Neural cell (in vitro differentiated cells): ENCODE results near the gene MPEG1. TPM values are rescaled to one million over a fixed set of nuclear protein-coding genes. Genes with fewer than 3 reads are reported as not detected.

Experiments used
- H2AFZ ChIP-seq: fragments of 200-600, 300-800 bp; sonication (generic), shearing (Covaris generic); 2 replicates; pipeline ENCODE4 v1.6.0; 2014; ENCODE audit warnings: low read depth, mild to moderate bottlenecking, antibody characterized with exemption, low read length, moderate library complexity
- H3F3A ChIP-seq: fragments of 200-600 bp; shearing (Covaris generic); 2 replicates; pipeline ENCODE4 v1.6.1; 2016; ENCODE audit warnings: mild to moderate bottlenecking, moderate library complexity, mixed read lengths, antibody characterized with exemption, low read length; ENCODE audit not compliant: insufficient read depth, poor library complexity, severe bottlenecking
- H3K27ac ChIP-seq: fragments of 200-600, 300-800 bp; sonication (generic), shearing (Covaris generic); 2 replicates; pipeline ENCODE4 v1.5.1; 2014; ENCODE audit warnings: mild to moderate bottlenecking, low read length, moderate library complexity
- H3K27me3 ChIP-seq: fragments of 300-800, 200-600 bp; sonication (generic), shearing (Covaris generic); 2 replicates; pipeline ENCODE4 v1.6.0; 2014; ENCODE audit warnings: mild to moderate bottlenecking, low read depth, low read length, moderate library complexity; ENCODE audit not compliant: insufficient read depth
- H3K36me3 ChIP-seq: fragments of 300-800, 200-600 bp; sonication (generic), shearing (Covaris generic); 2 replicates; pipeline ENCODE4 v1.5.1; 2014; ENCODE audit warnings: mild to moderate bottlenecking, antibody characterized with exemption, low read length, moderate library complexity; ENCODE audit not compliant: insufficient read depth
- H3K4me2 ChIP-seq: fragments of 300-800, 200-600 bp; sonication (generic), shearing (Covaris generic); 2 replicates; pipeline ENCODE4 v1.6.0; 2014; ENCODE audit warnings: mild to moderate bottlenecking, low read length
- H3K4me3 ChIP-seq: fragments of 300-800, 200-600 bp; sonication (generic), shearing (Covaris generic); 2 replicates; pipeline ENCODE4 v1.5.1; 2014; ENCODE audit warnings: mild to moderate bottlenecking, low read length, moderate library complexity
- H3K79me2 ChIP-seq: fragments of 200-600 bp; shearing (Covaris generic); replicated peaks from 2 replicates; pipeline ENCODE4 v1.6.0; 2014; ENCODE audit warnings: mild to moderate bottlenecking, low read length, moderate library complexity; ENCODE audit not compliant: insufficient read depth
- H3K9ac ChIP-seq: fragments of 300-800, 200-600 bp; sonication (generic), shearing (Covaris generic); 2 replicates; pipeline ENCODE4 v1.6.1; 2016; ENCODE audit warnings: mild to moderate bottlenecking, low read length, mixed read lengths
- H3K9me2 ChIP-seq: fragments of 200-600 bp; shearing (Covaris generic); 2 replicates; pipeline ENCODE4 v1.6.1; 2016; ENCODE audit warnings: mild to moderate bottlenecking, low read length, mixed read lengths; ENCODE audit not compliant: insufficient read depth
- H3K9me3 ChIP-seq: fragments of 200-600, 300-800 bp; sonication (generic), shearing (Covaris generic); 2 replicates; pipeline ENCODE4 v1.6.1; 2016; ENCODE audit warnings: mild to moderate bottlenecking, mixed run types, low read length, moderate library complexity, mixed read lengths
- H4K20me1 ChIP-seq: fragments of 200-600 bp; shearing (Covaris generic); 2 replicates; pipeline ENCODE4 v1.6.1; 2016; ENCODE audit warnings: mild to moderate bottlenecking, mixed run types; ENCODE audit not compliant: insufficient read depth
- CTCF ChIP-seq: fragments of 450-650 bp; IDR thresholded peaks from 2 replicates; pipeline ENCODE4 v1.5.1; 2014; ENCODE audit warnings: antibody characterized with exemption, mild to moderate bottlenecking, moderate library complexity; ENCODE audit not compliant: poor library complexity, severe bottlenecking
- EP300 ChIP-seq: fragments of 450-650 bp; conservative IDR thresholded peaks from 2 replicates; pipeline ENCODE4 v1.6.1; 2014; ENCODE audit warnings: antibody characterized with exemption, mild to moderate bottlenecking, moderate library complexity; ENCODE audit not compliant: poor library complexity, severe bottlenecking
- EZH2 ChIP-seq: fragments of 200-600, 300-800 bp; shearing (Covaris generic), sonication (generic); IDR thresholded peaks from 2 replicates; pipeline ENCODE4 v1.6.1; 2014; ENCODE audit warnings: antibody characterized with exemption, low read length, borderline replicate concordance, mild to moderate bottlenecking; ENCODE audit not compliant: insufficient read depth, poor library complexity, severe bottlenecking
- MXI1 ChIP-seq: fragments of 450-650 bp; conservative IDR thresholded peaks from 2 replicates; pipeline ENCODE4 v1.6.1; 2014; ENCODE audit warnings: antibody characterized with exemption, mild to moderate bottlenecking; ENCODE audit not compliant: poor library complexity, severe bottlenecking
- POLR2AphosphoS5 ChIP-seq: IDR thresholded peaks from 2 replicates; pipeline ENCODE4 v1.6.1; 2012
- RAD21 ChIP-seq: fragments of 450-650 bp; conservative IDR thresholded peaks from 2 replicates; pipeline ENCODE4 v1.6.1; 2014; ENCODE audit warnings: antibody characterized with exemption, mild to moderate bottlenecking, moderate library complexity
- REST ChIP-seq: IDR thresholded peaks from 2 replicates; pipeline ENCODE4 v1.6.1; 2012; ENCODE audit warnings: borderline replicate concordance
- SMC3 ChIP-seq: fragments of 450-650 bp; conservative IDR thresholded peaks from 2 replicates; pipeline ENCODE4 v1.6.1; 2014; ENCODE audit warnings: antibody characterized with exemption, mild to moderate bottlenecking, moderate library complexity; ENCODE audit not compliant: poor library complexity
- TAF1 ChIP-seq: IDR thresholded peaks from 2 replicates; pipeline ENCODE4 v1.6.1; 2012; ENCODE audit warnings: low read depth
- polyA plus RNA-seq: library from polyadenylated mRNA; depleted of rRNA; stranded (reverse); fragments of >200 nt; gene quantifications from 2 replicates; pipeline ENCODE4 v1.2.3, GENCODE V29; 2014

Gene MPEG1
- polyA plus RNA-seq, 1 donor from 2014 or later: 0.21 TPM

GRCh38 chr11:59249535-59249934, 36.8 kb upstream of the MPEG1 start:
- no peaks in the 10 kb centered on the region for H3K9me3 ChIP-seq
- H2AFZ ChIP-seq: no peak overlapping the region
- no peaks in the 10 kb centered on the region for H3K9me2 ChIP-seq
- H4K20me1 ChIP-seq: no peaks in the 10 kb centered on the region
- no peak overlapping the region for H3K9ac ChIP-seq
- H3K4me2 ChIP-seq: no peak overlapping the region
- no peak overlapping the region for H3K27ac ChIP-seq
- H3K79me2 ChIP-seq: no peaks in the 10 kb centered on the region
- no peaks in the 10 kb centered on the region for H3F3A ChIP-seq
- no peak overlapping the region for H3K4me3 ChIP-seq
- H3K36me3 ChIP-seq: no peaks in the 10 kb centered on the region
- H3K27me3 ChIP-seq: no peaks in the 10 kb centered on the region
- TF ChIP-seq EP300 (no peak), POLR2AphosphoS5 (no peak)

- H2AFZ ChIP-seq: no peak overlapping the region
- H3K9me2 ChIP-seq: no peaks in the 10 kb centered on the region
- H3K79me2 ChIP-seq: no peaks in the 10 kb centered on the region
- no peaks in the 10 kb centered on the region for H3K27me3 ChIP-seq
- no peaks in the 10 kb centered on the region for H3K9me3 ChIP-seq
- no peaks in the 10 kb centered on the region for H4K20me1 ChIP-seq
- no peaks in the 10 kb centered on the region for H3F3A ChIP-seq
- TF ChIP-seq EP300 (no peak), REST (no peak), CTCF (no peak), MXI1 (no peak), POLR2AphosphoS5 (no peak)
- H3K4me2 ChIP-seq: no peak overlapping the region
- no peak overlapping the region for H3K27ac ChIP-seq
- H3K9ac ChIP-seq: no peak overlapping the region
- no peaks in the 10 kb centered on the region for H3K36me3 ChIP-seq
- H3K4me3 ChIP-seq: no peak overlapping the region
These were observed 35.0 kb upstream of the MPEG1 start for GRCh38 chr11:59247531-59248227.

GRCh38 chr11:59243633-59244032, 30.9 kb upstream of the MPEG1 start:
- TF ChIP-seq SMC3: no peak
- TF ChIP-seq EZH2: no peak
- TF ChIP-seq RAD21: no peak
- TF ChIP-seq TAF1: no peak
- H3K9ac ChIP-seq: no peak overlapping the region
- no peak overlapping the region for H3K27ac ChIP-seq
- no peak overlapping the region for H3K4me2 ChIP-seq
- no peaks in the 10 kb centered on the region for H3K9me2 ChIP-seq
- H4K20me1 ChIP-seq: no peaks in the 10 kb centered on the region
- no peaks in the 10 kb centered on the region for H3K27me3 ChIP-seq
- H3F3A ChIP-seq: no peaks in the 10 kb centered on the region
- no peaks in the 10 kb centered on the region for H3K9me3 ChIP-seq
- H2AFZ ChIP-seq: no peak overlapping the region
- no peaks in the 10 kb centered on the region for H3K79me2 ChIP-seq
- no peak overlapping the region for H3K4me3 ChIP-seq
- H3K36me3 ChIP-seq: no peaks in the 10 kb centered on the region
